Ovary (tissue), 3 donors: ENCODE measurements around the gene MAP3K1.

Experiments
- POLR2A ChIP-seq: fragments of 450-650 bp; IDR thresholded peaks from one replicate; pipeline ENCODE4 v1.6.1; 2017; ENCODE audit warnings: antibody characterized with exemption, mild to moderate bottlenecking, moderate library complexity
- TF ChIP-seq, protein P1 (sequence below), 3 donors: fragments of 450-650 bp in 2 of 3; fragments of 200-600 bp in 1 of 3; IDR thresholded peaks; one replicate each; pipeline versions ENCODE4 v1.5.1 to v1.8.0; 2016 to 2022; ENCODE audit warnings: antibody characterized with exemption in 3 of 3, mild to moderate bottlenecking in 1 of 3
- donor health status: DM: no; HTN: no; CAD: no.

DNA sequence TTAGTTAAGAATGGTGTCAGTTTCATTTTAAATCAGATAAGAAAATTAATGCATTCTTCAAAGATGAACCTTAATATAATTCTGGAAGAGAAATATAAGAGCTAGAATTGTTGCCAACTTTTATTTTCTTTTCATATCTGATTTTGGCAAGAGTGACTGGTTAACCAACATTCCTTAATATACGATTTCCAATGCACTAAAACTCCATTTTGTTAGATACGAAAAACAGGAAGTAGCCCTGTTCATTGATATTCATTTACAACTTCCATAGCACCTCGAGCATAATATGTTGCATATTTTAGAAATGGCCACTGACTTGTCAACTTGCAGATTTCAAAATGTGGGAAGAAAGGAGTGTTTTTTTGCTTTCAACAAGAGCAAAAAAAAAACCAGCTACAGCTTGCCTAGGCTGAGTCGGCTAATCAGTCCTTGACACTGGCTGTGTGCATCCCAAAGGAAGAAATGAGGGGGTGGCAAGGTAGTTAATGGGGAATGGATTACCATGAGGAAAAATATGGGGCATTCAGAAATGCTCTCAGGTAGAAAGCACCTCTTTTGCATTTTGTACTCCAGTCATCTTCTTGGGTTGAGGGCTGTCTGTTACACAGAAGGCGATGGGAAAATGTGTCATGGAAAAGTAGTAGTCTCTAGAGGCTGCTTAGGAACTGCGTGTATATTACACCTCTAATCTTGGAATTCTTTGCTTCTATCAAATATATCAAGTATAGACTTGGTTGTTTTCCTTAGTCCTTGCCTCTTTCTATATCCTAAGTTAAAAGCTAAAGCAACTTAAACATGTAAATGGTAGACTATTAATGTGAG lies 3.9 kb downstream of the MAP3K1 start:
- TF ChIP-seq, protein P1, sequence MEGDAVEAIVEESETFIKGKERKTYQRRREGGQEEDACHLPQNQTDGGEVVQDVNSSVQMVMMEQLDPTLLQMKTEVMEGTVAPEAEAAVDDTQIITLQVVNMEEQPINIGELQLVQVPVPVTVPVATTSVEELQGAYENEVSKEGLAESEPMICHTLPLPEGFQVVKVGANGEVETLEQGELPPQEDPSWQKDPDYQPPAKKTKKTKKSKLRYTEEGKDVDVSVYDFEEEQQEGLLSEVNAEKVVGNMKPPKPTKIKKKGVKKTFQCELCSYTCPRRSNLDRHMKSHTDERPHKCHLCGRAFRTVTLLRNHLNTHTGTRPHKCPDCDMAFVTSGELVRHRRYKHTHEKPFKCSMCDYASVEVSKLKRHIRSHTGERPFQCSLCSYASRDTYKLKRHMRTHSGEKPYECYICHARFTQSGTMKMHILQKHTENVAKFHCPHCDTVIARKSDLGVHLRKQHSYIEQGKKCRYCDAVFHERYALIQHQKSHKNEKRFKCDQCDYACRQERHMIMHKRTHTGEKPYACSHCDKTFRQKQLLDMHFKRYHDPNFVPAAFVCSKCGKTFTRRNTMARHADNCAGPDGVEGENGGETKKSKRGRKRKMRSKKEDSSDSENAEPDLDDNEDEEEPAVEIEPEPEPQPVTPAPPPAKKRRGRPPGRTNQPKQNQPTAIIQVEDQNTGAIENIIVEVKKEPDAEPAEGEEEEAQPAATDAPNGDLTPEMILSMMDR (IDR thresholded peaks at IDR 0.05) = no peak
- TF ChIP-seq POLR2A = no peak
